ENCODE results near the gene CDH23. TPM values are rescaled to one million over a fixed set of nuclear protein-coding genes. Genes with fewer than 3 reads are reported as not detected.

The CDH23 gene
- total and polyA plus RNA-seq, 9 of the 15 experiments (the other 6 are each of a cell fraction or from before 2014, with no cell fraction given), result 0.18 to 1.2 (median 0.47) TPM

DNA sequence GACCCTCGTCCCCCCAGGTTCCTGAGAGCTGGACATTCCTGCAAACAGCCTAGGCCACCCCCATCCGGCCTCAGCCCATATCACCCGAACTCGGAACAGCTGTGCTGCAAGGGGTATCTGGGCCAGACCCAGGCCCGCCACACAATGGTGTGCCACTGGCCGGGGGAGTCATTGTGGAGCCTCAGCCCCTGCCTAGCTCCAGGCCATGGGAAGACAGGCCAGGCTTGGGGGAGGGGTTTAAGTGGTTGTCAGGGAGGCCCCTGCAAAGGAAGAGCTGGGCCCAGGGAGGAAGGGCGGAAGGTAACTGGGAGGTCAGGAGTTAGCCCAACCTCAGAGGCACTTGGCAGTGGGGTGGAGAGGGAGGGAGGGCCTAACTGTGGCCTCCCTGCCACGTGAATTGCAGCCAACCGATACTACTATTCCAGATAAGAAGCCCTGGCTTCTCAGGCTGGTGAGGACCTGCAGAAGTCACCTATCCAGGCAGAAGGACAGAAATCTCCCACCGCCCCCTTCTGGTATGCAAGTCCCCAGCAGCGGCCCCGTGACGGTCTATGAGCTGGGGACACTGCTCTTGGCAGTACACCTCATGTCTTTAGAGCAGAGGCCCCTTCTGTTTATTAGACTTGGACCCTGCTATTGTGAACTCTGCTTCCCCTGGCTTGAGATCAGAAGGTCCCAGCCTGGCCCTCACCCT is 349.8 kb downstream of the CDH23 start (continued):
- TF ChIP-seq CHAMP1 (IDR thresholded peaks at IDR 0.05) (no peak), TAF15 (IDR thresholded peaks at IDR 0.05; ENCODE audit: low read depth, low read length) (no peak), PTRF (tag; IDR thresholded peaks at IDR 0.05) (no peak), PTBP1 (IDR thresholded peaks at IDR 0.05; ENCODE audit: low read depth, low read length) (no peak), RFX1 (IDR thresholded peaks at IDR 0.05) (no peak), HDAC3 (IDR thresholded peaks at IDR 0.05; ENCODE audit: borderline replicate concordance, partially characterized antibody) (no peak), NFATC3 (IDR thresholded peaks at IDR 0.05) (no peak), HMG20B (CRISPR knock-in tag; IDR thresholded peaks at IDR 0.05) (no peak), ZNF12 (CRISPR knock-in tag; IDR thresholded peaks at IDR 0.05) (no peak), MAZ (CRISPR knock-in tag; conservative IDR thresholded peaks at IDR 0.05 in 1 of 2, IDR thresholded peaks at IDR 0.05 in 1 of 2) (peak; percentile 79 to 90), ZNF696 (CRISPR knock-in tag; conservative IDR thresholded peaks at IDR 0.05) (no peak), ZNF41 (CRISPR knock-in tag; conservative IDR thresholded peaks at IDR 0.05) (no peak), ZNF431 (CRISPR knock-in tag; IDR thresholded peaks at IDR 0.05) (no peak), NCOA6 (IDR thresholded peaks at IDR 0.05) (no peak; the same call in 1 of the 2 replicates), SMARCE1 (IDR thresholded peaks at IDR 0.05) (peak; percentile 46; the same call in 1 of the 2 replicates)
- TF ChIP-seq, protein P1, sequence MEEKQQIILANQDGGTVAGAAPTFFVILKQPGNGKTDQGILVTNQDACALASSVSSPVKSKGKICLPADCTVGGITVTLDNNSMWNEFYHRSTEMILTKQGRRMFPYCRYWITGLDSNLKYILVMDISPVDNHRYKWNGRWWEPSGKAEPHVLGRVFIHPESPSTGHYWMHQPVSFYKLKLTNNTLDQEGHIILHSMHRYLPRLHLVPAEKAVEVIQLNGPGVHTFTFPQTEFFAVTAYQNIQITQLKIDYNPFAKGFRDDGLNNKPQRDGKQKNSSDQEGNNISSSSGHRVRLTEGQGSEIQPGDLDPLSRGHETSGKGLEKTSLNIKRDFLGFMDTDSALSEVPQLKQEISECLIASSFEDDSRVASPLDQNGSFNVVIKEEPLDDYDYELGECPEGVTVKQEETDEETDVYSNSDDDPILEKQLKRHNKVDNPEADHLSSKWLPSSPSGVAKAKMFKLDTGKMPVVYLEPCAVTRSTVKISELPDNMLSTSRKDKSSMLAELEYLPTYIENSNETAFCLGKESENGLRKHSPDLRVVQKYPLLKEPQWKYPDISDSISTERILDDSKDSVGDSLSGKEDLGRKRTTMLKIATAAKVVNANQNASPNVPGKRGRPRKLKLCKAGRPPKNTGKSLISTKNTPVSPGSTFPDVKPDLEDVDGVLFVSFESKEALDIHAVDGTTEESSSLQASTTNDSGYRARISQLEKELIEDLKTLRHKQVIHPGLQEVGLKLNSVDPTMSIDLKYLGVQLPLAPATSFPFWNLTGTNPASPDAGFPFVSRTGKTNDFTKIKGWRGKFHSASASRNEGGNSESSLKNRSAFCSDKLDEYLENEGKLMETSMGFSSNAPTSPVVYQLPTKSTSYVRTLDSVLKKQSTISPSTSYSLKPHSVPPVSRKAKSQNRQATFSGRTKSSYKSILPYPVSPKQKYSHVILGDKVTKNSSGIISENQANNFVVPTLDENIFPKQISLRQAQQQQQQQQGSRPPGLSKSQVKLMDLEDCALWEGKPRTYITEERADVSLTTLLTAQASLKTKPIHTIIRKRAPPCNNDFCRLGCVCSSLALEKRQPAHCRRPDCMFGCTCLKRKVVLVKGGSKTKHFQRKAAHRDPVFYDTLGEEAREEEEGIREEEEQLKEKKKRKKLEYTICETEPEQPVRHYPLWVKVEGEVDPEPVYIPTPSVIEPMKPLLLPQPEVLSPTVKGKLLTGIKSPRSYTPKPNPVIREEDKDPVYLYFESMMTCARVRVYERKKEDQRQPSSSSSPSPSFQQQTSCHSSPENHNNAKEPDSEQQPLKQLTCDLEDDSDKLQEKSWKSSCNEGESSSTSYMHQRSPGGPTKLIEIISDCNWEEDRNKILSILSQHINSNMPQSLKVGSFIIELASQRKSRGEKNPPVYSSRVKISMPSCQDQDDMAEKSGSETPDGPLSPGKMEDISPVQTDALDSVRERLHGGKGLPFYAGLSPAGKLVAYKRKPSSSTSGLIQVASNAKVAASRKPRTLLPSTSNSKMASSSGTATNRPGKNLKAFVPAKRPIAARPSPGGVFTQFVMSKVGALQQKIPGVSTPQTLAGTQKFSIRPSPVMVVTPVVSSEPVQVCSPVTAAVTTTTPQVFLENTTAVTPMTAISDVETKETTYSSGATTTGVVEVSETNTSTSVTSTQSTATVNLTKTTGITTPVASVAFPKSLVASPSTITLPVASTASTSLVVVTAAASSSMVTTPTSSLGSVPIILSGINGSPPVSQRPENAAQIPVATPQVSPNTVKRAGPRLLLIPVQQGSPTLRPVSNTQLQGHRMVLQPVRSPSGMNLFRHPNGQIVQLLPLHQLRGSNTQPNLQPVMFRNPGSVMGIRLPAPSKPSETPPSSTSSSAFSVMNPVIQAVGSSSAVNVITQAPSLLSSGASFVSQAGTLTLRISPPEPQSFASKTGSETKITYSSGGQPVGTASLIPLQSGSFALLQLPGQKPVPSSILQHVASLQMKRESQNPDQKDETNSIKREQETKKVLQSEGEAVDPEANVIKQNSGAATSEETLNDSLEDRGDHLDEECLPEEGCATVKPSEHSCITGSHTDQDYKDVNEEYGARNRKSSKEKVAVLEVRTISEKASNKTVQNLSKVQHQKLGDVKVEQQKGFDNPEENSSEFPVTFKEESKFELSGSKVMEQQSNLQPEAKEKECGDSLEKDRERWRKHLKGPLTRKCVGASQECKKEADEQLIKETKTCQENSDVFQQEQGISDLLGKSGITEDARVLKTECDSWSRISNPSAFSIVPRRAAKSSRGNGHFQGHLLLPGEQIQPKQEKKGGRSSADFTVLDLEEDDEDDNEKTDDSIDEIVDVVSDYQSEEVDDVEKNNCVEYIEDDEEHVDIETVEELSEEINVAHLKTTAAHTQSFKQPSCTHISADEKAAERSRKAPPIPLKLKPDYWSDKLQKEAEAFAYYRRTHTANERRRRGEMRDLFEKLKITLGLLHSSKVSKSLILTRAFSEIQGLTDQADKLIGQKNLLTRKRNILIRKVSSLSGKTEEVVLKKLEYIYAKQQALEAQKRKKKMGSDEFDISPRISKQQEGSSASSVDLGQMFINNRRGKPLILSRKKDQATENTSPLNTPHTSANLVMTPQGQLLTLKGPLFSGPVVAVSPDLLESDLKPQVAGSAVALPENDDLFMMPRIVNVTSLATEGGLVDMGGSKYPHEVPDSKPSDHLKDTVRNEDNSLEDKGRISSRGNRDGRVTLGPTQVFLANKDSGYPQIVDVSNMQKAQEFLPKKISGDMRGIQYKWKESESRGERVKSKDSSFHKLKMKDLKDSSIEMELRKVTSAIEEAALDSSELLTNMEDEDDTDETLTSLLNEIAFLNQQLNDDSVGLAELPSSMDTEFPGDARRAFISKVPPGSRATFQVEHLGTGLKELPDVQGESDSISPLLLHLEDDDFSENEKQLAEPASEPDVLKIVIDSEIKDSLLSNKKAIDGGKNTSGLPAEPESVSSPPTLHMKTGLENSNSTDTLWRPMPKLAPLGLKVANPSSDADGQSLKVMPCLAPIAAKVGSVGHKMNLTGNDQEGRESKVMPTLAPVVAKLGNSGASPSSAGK (IDR thresholded peaks at IDR 0.05), result peak; percentile 82
